ENCODE measurements around the gene SND1.
A peak's percentile ranks its signal among the peaks of the same experiment; 100 is the strongest.

SND1 gene

GRCh38 chr7:128132426-128133069 lies 480.6 kb downstream of the SND1 start:
- no peak for DNase-seq (ENCODE audit: extremely low read depth, insufficient read length)
- H3K36me3 ChIP-seq (ENCODE audit: control insufficient read depth, insufficient read depth, low read length): no peaks in the 10 kb centered on the region
- H3K27me3 ChIP-seq (replicated peaks; ENCODE audit: control insufficient read depth, insufficient read depth, low read length): no peaks in the 10 kb centered on the region; the same call in none of the 2 replicates
- no peak for TF ChIP-seq CTCF (IDR thresholded peaks at IDR 0.05; ENCODE audit: insufficient read depth, low read length, poor library complexity, severe bottlenecking)
- H3K4me3 ChIP-seq (replicated peaks; ENCODE audit: low read depth, low read length): no peak overlapping the region

DNA sequence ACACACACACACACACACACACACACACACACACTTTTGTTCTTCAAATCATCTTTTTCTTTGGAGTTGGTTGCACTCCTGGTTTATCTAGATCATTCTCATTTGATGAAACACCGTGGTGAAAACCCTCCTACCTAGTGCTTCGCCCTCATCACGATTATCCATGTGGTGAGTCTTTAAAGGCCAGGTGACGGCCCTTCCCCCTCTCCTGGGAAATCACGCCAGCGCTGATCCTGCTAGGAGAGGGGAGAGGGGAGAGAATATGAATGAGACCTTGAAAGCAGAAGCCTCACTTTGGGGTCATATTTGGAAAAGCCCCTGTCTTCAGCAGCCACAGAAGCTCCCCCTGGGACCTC lies 483.1 kb downstream of the SND1 start:
- Histone ChIP-seq H3K27me3 (replicated peaks; ENCODE audit: control insufficient read depth, insufficient read depth, low read length) (no peaks in the 10 kb centered on the region; the same call in 1 of the 2 replicates), H3K36me3 (ENCODE audit: control insufficient read depth, insufficient read depth, low read length) (no peaks in the 10 kb centered on the region), H3K4me3 (replicated peaks; ENCODE audit: low read depth, low read length) (no peak overlapping the region)
- no peak for TF ChIP-seq CTCF (IDR thresholded peaks at IDR 0.05; ENCODE audit: insufficient read depth, low read length, poor library complexity, severe bottlenecking)
- no peak for DNase-seq (ENCODE audit: extremely low read depth, insufficient read length)

GRCh38 chr7:128135515-128136214 lies 483.7 kb downstream of the SND1 start:
- DNase-seq (ENCODE audit: extremely low read depth, insufficient read length): peak; percentile 68
- peak; percentile 52 for TF ChIP-seq CTCF (IDR thresholded peaks at IDR 0.05; ENCODE audit: insufficient read depth, low read length, poor library complexity, severe bottlenecking)
- Histone ChIP-seq H3K27me3 (replicated peaks; ENCODE audit: control insufficient read depth, insufficient read depth, low read length) (no peaks in the 10 kb centered on the region; the same call in 1 of the 2 replicates), H3K4me3 (replicated peaks; ENCODE audit: low read depth, low read length) (peak overlapping the region; percentile 59), H3K36me3 (ENCODE audit: control insufficient read depth, insufficient read depth, low read length) (no peaks in the 10 kb centered on the region)

- TF ChIP-seq CTCF (IDR thresholded peaks at IDR 0.05; ENCODE audit: insufficient read depth, low read length, poor library complexity, severe bottlenecking): no peak
- H3K27me3 ChIP-seq (replicated peaks; ENCODE audit: control insufficient read depth, insufficient read depth, low read length): no peaks in the 10 kb centered on the region; the same call in 1 of the 2 replicates
- peak overlapping the region; percentile 59 for H3K4me3 ChIP-seq (replicated peaks; ENCODE audit: low read depth, low read length)
- DNase-seq (ENCODE audit: extremely low read depth, insufficient read length): no peak
- H3K36me3 ChIP-seq (ENCODE audit: control insufficient read depth, insufficient read depth, low read length): no peaks in the 10 kb centered on the region
Measured at GRCh38 chr7:128136215-128136597, 484.2 kb downstream of the SND1 start.

- Histone ChIP-seq H3K27me3 (replicated peaks; ENCODE audit: control insufficient read depth, insufficient read depth, low read length) (no peaks in the 10 kb centered on the region), H3K36me3 (ENCODE audit: control insufficient read depth, insufficient read depth, low read length) (no peaks in the 10 kb centered on the region), H3K4me3 (replicated peaks; ENCODE audit: low read depth, low read length) (no peak overlapping the region)
- DNase-seq (ENCODE audit: extremely low read depth, insufficient read length): no peak
- TF ChIP-seq CTCF (IDR thresholded peaks at IDR 0.05; ENCODE audit: insufficient read depth, low read length, poor library complexity, severe bottlenecking): no peak
Measured at GRCh38 chr7:128137181-128137580, 485.2 kb downstream of the SND1 start.
